ENCODE results near the gene FLT3LG.

FLT3LG gene

DNA sequence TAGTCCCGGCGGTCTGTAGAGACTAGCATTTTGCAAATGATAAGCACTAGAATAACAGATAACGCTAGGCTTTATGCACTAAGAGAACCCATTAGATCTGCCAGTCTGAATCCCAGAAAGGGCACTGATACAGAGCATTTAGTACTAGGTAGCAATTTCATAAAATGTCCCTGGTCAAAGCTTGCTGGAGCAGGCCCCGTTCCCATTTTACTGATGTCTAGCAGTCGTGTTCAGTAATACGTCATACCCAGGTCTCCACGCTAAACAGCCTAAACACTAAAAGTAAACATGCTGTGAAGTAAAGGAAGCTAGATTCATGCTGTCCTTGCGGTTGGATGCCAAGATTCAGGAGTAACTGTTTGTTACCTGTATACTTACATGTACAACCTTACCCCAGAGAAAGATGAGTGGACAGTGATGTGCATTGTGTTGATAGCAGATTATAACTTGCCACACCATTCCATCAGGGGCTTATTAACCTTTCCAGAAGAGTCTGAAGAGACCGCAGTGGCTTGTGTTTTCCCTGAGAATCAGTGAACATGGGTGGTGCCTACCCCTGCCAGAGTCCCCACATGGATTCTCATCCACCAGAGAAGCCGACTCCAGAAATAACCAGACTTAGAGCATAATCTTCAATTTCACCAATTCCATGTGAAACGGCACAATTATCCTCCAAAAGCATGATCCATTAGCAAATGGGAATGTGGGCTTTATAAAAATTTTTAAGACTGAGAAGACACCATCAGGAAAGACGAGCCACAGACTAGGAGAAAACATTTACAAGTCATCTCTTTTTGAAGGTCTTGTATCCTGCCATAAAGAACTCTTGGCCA is 18.8 kb downstream of the FLT3LG start:
- H3K4me3 Mint-ChIP-seq, result peak overlapping the region; percentile 15

DNA sequence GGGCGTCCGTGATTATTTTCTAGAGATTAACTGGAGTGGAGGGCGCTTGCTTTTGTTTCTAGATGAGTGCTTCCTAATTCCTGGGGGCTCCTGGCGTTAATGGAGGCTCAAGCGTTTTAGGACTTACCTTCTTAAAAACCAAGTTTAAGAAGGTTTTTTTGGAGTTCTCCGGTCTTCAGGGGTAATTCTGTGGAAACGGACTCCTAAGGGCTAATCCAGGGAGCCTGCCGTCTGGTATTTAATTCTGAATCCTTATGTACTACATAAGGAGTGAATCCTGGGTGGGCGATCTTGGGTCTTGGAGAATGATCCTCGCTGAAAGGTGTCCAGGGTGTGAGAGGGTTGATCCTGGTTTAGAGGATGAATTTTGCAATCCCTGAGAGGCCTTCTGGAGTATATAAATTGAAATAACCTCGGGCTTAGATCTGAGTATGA is 22.6 kb downstream of the FLT3LG start:
- ATAC-seq (ENCODE audit: low read depth) (no peak), DNase-seq (ENCODE audit: low spot score in 2 of 2) (no peak)
- no peaks in the 10 kb centered on the region for H3K27me3 Mint-ChIP-seq
- H3K4me1 Mint-ChIP-seq, result peaks cover 32% of the 10 kb centered on the region
- H3K27ac Mint-ChIP-seq, result peak overlapping the region; percentile 100
- H3K9me3 Mint-ChIP-seq, result no peaks in the 10 kb centered on the region
- peaks cover 37% of the 10 kb centered on the region for H3K36me3 Mint-ChIP-seq
- peak overlapping the region; percentile 100 for H3K4me3 Mint-ChIP-seq

More for the DNA sequence above, 18.8 kb downstream of the FLT3LG start:
- Mint-ChIP-seq H3K4me1 (peaks cover 31% of the 10 kb centered on the region), H3K27ac (peak overlapping the region; percentile 82), H3K9me3 (no peaks in the 10 kb centered on the region), H3K27me3 (no peaks in the 10 kb centered on the region), H3K36me3 (peaks cover 29% of the 10 kb centered on the region)
- ATAC-seq (ENCODE audit: low read depth) (no peak), DNase-seq (ENCODE audit: low spot score in 2 of 2) (no peak)

DNA sequence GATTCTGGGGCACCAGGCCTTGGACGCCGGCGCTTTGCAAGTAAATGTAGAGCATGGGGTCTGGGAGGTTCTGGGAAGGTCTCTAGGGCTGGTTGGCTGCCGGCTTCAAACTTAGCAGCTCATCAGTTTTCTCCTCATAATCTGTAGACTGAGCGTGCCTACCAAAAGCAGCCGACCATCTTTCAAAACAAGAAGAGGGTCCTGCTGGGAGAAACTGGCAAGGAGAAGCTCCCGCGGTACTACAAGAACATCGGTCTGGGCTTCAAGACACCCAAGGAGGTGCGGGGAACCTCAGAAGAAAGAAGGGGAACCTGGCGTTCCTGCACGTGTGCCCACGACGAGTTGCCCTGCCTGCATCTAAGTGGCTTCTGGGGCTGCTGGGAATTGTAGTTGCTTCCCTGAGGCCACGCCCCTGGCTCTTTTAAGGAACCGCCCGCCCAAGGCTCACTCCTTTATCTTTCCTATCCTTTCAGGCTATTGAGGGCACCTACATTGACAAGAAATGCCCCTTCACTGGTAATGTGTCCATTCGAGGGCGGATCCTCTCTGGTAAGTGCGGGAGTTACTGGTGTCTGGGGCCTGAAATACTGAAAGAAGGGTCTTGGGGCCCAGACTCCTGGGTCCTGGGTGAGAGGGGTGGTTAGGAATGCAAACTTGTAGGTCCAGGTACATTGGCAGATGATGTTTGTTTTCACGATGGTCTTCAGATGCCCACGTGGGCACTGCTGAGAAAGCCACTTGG is 23.2 kb downstream of the FLT3LG start:
- Mint-ChIP-seq H3K4me1 (peaks cover 34% of the 10 kb centered on the region), H3K36me3 (peaks cover 35% of the 10 kb centered on the region), H3K4me3 (peak overlapping the region; percentile 100), H3K27ac (peak overlapping the region; percentile 100), H3K27me3 (no peaks in the 10 kb centered on the region), H3K9me3 (no peaks in the 10 kb centered on the region)
- ATAC-seq (ENCODE audit: low read depth) (peak; percentile 25), DNase-seq (ENCODE audit: low spot score in 2 of 2) (peak; percentile 70 to 78)

DNA sequence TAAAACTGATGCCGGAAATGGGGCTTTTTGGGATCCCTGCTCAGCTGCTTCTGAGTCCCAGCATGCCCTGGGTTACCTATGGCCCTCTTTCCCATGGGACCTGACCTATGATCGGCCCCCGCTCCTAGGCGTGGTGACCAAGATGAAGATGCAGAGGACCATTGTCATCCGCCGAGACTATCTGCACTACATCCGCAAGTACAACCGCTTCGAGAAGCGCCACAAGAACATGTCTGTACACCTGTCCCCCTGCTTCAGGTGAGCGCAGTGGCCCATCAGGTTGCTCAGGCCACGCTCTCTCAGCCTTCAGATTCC is 23.7 kb downstream of the FLT3LG start:
- H3K4me3 Mint-ChIP-seq, result peak overlapping the region; percentile 100
- no peaks in the 10 kb centered on the region for H3K9me3 Mint-ChIP-seq
- peaks cover 34% of the 10 kb centered on the region for H3K4me1 Mint-ChIP-seq
- H3K36me3 Mint-ChIP-seq, result peaks cover 32% of the 10 kb centered on the region
- peak overlapping the region; percentile 100 for H3K27ac Mint-ChIP-seq
- DNase-seq (ENCODE audit: low spot score in 2 of 2) (no peak), ATAC-seq (ENCODE audit: low read depth) (no peak)
- no peaks in the 10 kb centered on the region for H3K27me3 Mint-ChIP-seq

DNA sequence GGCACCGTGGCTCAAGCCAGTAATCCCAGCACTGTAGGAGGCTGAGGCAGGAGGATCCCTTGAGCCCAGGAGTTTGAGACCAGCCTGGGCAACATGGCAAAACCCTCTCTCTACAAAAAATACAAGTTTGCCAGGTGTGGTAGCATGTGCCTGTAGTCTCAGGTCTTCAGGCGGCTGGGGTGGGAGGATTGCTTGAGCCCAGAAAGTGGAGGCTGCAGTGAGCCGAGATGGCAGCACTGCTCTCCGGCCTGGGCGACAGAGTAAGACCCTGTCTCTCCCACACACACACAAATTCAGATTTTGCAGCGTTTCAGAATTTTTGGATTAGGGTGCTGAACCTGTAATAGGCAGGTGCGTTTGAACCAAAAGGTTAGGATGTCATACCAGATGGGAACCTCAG is 24.5 kb downstream of the FLT3LG start:
- peaks cover 35% of the 10 kb centered on the region for H3K4me1 Mint-ChIP-seq
- H3K27ac Mint-ChIP-seq, result peak overlapping the region; percentile 100
- no peaks in the 10 kb centered on the region for H3K27me3 Mint-ChIP-seq
- peak overlapping the region; percentile 100 for H3K4me3 Mint-ChIP-seq
- no peaks in the 10 kb centered on the region for H3K9me3 Mint-ChIP-seq
- H3K36me3 Mint-ChIP-seq, result peaks cover 29% of the 10 kb centered on the region
- ATAC-seq (ENCODE audit: low read depth), result no peak
- DNase-seq (ENCODE audit: low spot score in 2 of 2), result no peak

DNA sequence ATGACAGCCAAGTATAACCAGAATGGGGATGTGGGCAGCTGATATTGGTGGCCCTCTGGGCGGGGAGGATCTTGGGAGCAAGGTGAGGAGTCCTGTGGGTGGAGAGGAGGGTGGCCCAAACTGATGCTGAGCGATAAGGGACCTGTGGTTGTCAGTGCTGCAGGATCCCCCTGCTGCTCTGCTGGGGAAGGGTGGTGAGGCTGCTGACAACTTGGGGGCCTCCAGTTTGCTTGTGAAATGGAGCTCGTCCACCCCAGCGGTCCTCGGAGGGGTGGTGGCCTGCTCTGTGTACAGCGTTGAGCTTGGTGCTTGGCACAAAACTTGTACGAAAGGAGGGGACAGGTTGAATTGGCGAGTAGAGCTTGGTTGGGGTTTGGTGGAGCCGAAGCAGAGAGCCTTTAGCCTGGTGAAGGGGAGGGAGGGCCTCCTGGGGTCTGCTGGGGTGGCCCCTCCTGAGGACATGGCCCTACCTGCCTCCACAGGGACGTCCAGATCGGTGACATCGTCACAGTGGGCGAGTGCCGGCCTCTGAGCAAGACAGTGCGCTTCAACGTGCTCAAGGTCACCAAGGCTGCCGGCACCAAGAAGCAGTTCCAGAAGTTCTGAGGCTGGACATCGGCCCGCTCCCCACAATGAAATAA is 25.1 kb downstream of the FLT3LG start:
- H3K4me1 Mint-ChIP-seq, result peaks cover 35% of the 10 kb centered on the region
- ATAC-seq (ENCODE audit: low read depth) (no peak), DNase-seq (ENCODE audit: low spot score in 2 of 2) (no peak)
- H3K4me3 Mint-ChIP-seq, result peak overlapping the region; percentile 100
- H3K27me3 Mint-ChIP-seq, result no peaks in the 10 kb centered on the region
- no peaks in the 10 kb centered on the region for H3K9me3 Mint-ChIP-seq
- H3K36me3 Mint-ChIP-seq, result peaks cover 29% of the 10 kb centered on the region
- H3K27ac Mint-ChIP-seq, result peak overlapping the region; percentile 100

DNA sequence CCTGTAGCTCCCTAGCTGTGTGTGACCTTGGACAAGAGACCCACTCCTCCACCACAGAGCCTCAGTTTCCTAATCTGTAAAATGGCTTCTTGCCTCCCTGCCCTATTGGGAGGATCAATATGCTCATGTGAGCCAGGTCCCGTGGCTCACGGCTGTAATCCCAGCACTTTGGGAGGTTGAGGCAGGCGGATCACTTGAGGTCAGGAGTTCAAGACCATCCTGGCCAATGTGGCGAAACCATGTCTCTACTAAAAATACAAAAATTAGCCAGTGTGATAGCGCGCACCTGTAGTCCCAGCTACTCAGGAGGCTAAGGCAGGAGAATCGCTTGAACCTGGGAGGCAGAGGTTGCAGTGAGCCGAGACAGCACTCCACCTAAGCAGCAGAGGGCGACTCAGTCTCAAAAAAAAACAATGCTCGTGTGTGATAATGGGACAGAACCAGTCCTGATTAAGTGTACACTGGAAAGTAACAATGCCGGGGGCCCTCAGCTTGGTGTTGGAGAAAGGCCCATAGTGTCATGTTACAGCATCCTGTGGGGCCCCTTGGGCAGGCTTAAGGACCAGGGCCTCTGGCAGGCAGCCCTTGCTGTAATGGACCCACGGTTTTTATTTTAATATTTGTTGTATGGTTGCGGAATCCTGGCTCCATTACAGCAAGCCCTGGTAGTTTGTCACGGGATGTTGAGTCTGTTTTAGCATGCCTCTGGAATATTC is 29.0 kb downstream of the FLT3LG start:
- Mint-ChIP-seq H3K27ac (peak overlapping the region; percentile 100), H3K36me3 (peaks cover 22% of the 10 kb centered on the region), H3K4me3 (no peak overlapping the region), H3K4me1 (peaks cover 32% of the 10 kb centered on the region), H3K9me3 (no peaks in the 10 kb centered on the region), H3K27me3 (no peaks in the 10 kb centered on the region)
- ATAC-seq (ENCODE audit: low read depth) (no peak), DNase-seq (ENCODE audit: low spot score in 2 of 2) (peak; percentile 52 to 57)

DNA sequence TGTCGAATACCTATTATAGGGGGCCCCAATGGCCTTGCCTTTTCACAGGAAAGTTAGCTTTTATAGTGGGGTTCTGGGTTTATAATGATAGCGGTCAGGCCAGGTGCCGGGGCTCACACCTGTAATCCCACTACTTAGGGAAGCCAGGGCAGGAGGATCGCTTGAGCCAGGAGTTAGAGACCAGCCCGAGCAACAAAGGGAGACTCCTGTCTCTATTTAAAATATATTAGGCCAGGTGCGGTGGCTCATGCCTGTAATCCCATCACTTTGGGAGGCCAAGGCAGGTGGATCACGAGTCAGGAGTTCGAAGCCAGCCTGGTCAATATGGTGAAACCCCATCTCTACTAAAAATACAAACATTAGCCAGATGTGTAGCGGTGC is 29.6 kb downstream of the FLT3LG start:
- Mint-ChIP-seq H3K4me3 (no peak overlapping the region), H3K27ac (peak overlapping the region; percentile 100)

DNA sequence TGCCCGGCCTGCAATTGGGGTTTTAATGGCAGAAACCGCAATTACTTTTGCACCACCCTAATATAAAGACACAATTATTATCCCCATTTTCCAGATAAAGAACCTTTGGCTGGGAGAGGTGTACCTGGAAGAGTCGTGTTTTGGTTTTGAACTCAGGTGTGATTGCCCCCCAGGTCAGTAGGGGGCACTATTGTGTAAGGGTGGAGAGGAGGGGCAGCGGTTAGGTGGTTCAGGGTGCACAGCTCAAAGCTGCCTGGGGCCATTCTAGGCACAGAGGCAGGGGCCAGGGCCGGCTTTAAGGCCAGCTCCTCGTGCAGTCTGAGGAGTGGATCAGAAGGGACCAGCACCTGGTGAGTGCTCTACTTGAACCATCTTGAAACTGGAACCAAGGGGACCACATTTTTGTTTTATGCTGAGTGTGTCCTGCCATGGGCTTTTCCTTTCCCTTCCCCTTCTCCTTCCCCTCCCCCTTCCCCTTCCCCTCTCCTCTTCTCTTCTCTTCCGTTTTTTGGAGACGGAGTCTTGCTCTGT is 32.6 kb downstream of the FLT3LG start:
- peak; percentile 77 for ATAC-seq (ENCODE audit: low read depth)
- Mint-ChIP-seq H3K4me1 (peaks cover 22% of the 10 kb centered on the region), H3K27ac (peak overlapping the region; percentile 49), H3K4me3 (no peak overlapping the region), H3K9me3 (no peaks in the 10 kb centered on the region), H3K27me3 (no peaks in the 10 kb centered on the region), H3K36me3 (no peaks in the 10 kb centered on the region)
- DNase-seq (ENCODE audit: low spot score in 2 of 2), result peak; percentile 74 to 82

More for the DNA sequence above, 29.6 kb downstream of the FLT3LG start:
- ATAC-seq (ENCODE audit: low read depth), result no peak
- DNase-seq (ENCODE audit: low spot score in 2 of 2), result no peak
- no peaks in the 10 kb centered on the region for H3K27me3 Mint-ChIP-seq
- H3K4me1 Mint-ChIP-seq, result peaks cover 30% of the 10 kb centered on the region
- peaks cover 20% of the 10 kb centered on the region for H3K36me3 Mint-ChIP-seq
- H3K9me3 Mint-ChIP-seq, result no peaks in the 10 kb centered on the region

DNA sequence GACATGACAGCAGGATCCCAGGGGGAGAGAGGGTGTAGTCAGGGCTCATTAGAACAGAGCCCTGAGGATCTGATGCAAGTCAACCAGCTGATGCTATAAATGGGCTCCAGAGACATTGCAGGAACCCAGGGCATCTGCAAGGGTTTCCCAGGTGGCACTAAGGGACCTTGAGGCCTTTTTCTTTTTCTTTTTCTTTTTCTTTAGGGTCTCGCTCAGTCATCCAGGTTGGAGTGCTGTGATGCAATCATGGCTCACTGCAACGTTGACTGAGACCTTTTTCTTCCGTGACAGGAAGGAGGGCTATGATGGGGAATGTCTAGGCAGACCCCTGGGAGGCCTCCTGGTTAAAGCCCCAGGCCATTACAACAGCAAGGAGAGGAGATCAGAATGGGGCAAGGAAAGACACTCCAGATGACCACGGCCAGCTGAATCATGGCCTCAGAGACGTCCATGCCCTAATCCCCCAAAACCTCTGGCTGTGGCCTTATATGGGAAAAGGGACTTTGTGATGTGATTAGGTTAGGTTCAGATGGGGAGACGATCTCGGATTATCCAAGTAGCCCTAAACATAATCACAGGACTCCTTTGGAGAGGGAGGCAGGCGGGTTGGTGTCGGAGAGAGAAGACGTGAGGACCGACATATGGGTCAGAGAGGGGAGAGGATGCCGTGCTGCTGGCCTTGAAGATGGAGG is 33.9 kb downstream of the FLT3LG start:
- H3K27ac Mint-ChIP-seq, result no peak overlapping the region
- no peak for DNase-seq (ENCODE audit: low spot score in 2 of 2)

DNA sequence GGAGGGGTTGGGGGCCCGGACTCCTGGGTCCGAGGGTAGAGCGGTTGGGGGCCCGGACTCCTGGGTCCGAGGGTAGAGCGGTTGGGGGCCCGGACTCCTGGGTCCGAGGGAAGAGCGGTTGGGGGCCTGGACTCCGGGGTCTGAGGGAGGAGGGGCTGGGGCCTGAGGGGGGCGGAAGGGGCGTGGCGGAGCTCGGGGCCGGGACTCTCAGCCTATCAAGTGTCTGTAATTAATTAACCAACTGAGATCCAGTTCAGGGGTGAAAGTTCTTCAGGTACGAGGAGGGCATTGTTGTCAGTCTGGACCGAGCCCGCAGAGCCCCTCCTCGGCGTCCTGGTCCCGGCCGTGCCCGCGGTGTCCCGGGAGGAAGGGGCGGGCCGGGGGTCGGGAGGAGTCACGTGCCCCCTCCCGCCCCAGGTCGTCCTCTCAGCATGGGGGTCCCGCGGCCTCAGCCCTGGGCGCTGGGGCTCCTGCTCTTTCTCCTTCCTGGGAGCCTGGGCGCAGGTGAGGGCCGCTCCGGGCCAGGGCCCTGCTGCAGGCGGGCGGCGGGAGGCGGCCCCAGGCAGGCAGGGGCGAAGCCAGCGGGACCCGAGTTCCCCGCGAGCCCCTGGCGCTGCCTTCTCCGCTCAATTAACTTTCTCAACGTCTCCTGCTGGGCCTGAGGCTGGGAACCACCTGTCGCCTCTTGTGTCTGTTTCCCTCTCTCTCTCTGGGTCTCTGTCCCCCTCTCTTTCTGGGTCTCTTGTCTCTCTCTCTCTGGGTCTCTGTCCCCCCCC is 39.1 kb downstream of the FLT3LG start:
- peak; percentile 77 for ATAC-seq (ENCODE audit: low read depth)
- Mint-ChIP-seq H3K9me3 (no peaks in the 10 kb centered on the region), H3K36me3 (peaks cover 3% of the 10 kb centered on the region), H3K27ac (peak overlapping the region; percentile 94), H3K4me1 (peaks cover 30% of the 10 kb centered on the region), H3K4me3 (peak overlapping the region; percentile 98), H3K27me3 (no peaks in the 10 kb centered on the region)
- DNase-seq (ENCODE audit: low spot score in 2 of 2), result no peak

More for the DNA sequence above, 33.9 kb downstream of the FLT3LG start:
- Mint-ChIP-seq H3K4me1 (peaks cover 21% of the 10 kb centered on the region), H3K36me3 (no peaks in the 10 kb centered on the region), H3K4me3 (no peak overlapping the region), H3K9me3 (no peaks in the 10 kb centered on the region), H3K27me3 (no peaks in the 10 kb centered on the region)
- ATAC-seq (ENCODE audit: low read depth), result no peak

DNA sequence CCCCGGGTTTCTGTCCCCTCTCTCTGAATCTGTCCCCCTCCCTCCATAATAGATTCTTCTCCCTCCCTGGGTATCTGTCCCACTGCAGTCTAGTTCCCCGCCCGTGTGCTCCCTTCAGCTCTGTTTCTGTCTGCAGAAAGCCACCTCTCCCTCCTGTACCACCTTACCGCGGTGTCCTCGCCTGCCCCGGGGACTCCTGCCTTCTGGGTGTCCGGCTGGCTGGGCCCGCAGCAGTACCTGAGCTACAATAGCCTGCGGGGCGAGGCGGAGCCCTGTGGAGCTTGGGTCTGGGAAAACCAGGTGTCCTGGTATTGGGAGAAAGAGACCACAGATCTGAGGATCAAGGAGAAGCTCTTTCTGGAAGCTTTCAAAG is 39.7 kb downstream of the FLT3LG start:
- Mint-ChIP-seq H3K4me1 (peaks cover 30% of the 10 kb centered on the region), H3K36me3 (peaks cover 3% of the 10 kb centered on the region), H3K4me3 (peak overlapping the region; percentile 98), H3K27ac (peak overlapping the region; percentile 94), H3K9me3 (no peaks in the 10 kb centered on the region), H3K27me3 (no peaks in the 10 kb centered on the region)
- DNase-seq (ENCODE audit: low spot score in 2 of 2) (no peak), ATAC-seq (ENCODE audit: low read depth) (no peak)

Measured in memory B cell (primary cell).